HFFc6 (cell line): ENCODE measurements around the gene GALNTL6. TPM values are rescaled to one million over a fixed set of nuclear protein-coding genes. Genes with fewer than 3 reads are reported as not detected.

ENCODE experiments used
- DNase-seq: peaks from one replicate; pipeline ENCODE4 v3.0.0-alpha.2; 2018
- H3K27ac Mint-ChIP-seq: 2 replicates; pipeline ENCODE4 v1.8.0; 2020; ENCODE audit warnings: mild to moderate bottlenecking, mixed read lengths
- H3K27me3 Mint-ChIP-seq: 2 replicates; pipeline ENCODE4 v1.8.0; 2021; ENCODE audit warnings: mild to moderate bottlenecking, moderate library complexity, mixed read lengths; ENCODE audit not compliant: insufficient read depth
- H3K36me3 Mint-ChIP-seq: 2 replicates; pipeline ENCODE4 v1.8.0; 2021; ENCODE audit warnings: low read depth, mixed read lengths
- H3K4me1 Mint-ChIP-seq: 2 replicates; pipeline ENCODE4 v1.8.0; 2020; ENCODE audit warnings: low read depth, mixed read lengths
- H3K4me3 Mint-ChIP-seq: 2 replicates; pipeline ENCODE4 v1.8.0; 2020; ENCODE audit warnings: mild to moderate bottlenecking, moderate library complexity, mixed read lengths
- H3K9me3 Mint-ChIP-seq: 2 replicates; pipeline ENCODE4 v1.8.0; 2020; ENCODE audit warnings: mild to moderate bottlenecking, mixed read lengths
- total RNA-seq, 6 experiments: library from RNA; stranded (reverse); fragmentation: NEBNext Ultra II Directional; extraction: Animal tissue kit (Norgen Biotek cat#: 25700); gene quantifications; 2 replicates in 1 of 6; 3 replicates in 5 of 6; pipeline ENCODE4 v1.2.3, GENCODE V29; 2021
- TF ChIP-seq, protein P1 (sequence below): fragments of 200-600 bp; sonication (generic); IDR thresholded peaks from 2 replicates; pipeline ENCODE4 v1.5.0; 2021; ENCODE audit warnings: antibody characterized with exemption, mild to moderate bottlenecking

The GALNTL6 gene
- total RNA-seq, 6 experiments from 2014 or later = 0.07 TPM; not detected in 5

DNA sequence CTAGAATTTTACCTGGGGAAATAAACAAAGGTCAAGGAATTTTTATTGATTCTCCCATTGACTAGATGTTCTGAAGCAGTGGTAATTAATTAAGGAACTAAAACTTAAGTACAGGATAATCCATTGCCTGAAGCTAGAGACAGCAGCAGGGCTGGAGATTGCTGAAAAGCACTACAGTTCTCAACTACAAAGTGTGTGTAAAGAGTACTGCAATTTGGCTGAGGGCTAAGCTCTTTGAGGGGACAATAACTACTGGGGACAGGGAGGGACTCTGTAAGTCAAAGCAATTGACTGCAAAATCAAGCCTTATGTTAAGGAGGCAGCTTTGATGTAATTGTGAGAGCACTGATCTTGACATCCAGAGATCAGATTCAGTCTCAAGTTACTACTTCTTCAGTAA, 260.4 kb downstream of the GALNTL6 start:
- Mint-ChIP-seq H3K27ac (no peak overlapping the region), H3K36me3 (no peaks in the 10 kb centered on the region), H3K4me1 (no peaks in the 10 kb centered on the region), H3K4me3 (no peak overlapping the region), H3K9me3 (no peaks in the 10 kb centered on the region), H3K27me3 (no peaks in the 10 kb centered on the region)
- DNase-seq = no peak
- TF ChIP-seq, protein P1, sequence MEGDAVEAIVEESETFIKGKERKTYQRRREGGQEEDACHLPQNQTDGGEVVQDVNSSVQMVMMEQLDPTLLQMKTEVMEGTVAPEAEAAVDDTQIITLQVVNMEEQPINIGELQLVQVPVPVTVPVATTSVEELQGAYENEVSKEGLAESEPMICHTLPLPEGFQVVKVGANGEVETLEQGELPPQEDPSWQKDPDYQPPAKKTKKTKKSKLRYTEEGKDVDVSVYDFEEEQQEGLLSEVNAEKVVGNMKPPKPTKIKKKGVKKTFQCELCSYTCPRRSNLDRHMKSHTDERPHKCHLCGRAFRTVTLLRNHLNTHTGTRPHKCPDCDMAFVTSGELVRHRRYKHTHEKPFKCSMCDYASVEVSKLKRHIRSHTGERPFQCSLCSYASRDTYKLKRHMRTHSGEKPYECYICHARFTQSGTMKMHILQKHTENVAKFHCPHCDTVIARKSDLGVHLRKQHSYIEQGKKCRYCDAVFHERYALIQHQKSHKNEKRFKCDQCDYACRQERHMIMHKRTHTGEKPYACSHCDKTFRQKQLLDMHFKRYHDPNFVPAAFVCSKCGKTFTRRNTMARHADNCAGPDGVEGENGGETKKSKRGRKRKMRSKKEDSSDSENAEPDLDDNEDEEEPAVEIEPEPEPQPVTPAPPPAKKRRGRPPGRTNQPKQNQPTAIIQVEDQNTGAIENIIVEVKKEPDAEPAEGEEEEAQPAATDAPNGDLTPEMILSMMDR = no peak

DNA sequence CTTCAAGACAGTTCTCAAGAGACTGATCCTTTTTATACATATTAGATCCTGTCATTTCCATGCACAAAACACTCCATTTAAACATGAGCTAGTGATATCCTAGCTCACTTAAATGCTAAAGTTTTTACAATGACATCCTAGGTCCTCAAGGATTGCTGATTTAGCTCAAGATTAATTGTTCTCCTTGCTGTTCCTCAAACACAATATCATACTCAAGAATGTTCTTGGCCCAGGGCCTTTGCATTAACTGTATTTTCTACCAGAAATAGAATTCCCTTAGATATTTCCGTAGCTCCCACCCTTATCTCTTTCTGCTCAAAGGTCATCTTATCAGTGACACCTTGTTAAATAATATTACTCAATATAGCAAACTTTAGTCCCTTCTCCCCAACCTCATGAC, 270.1 kb downstream of the GALNTL6 start:
- Mint-ChIP-seq H3K4me1 (no peaks in the 10 kb centered on the region), H3K27ac (no peak overlapping the region), H3K9me3 (no peaks in the 10 kb centered on the region), H3K27me3 (peaks cover 2% of the 10 kb centered on the region; the same call in 1 of the 2 replicates), H3K36me3 (no peaks in the 10 kb centered on the region), H3K4me3 (no peak overlapping the region)
- TF ChIP-seq, protein P1 = no peak
- DNase-seq = no peak

DNA sequence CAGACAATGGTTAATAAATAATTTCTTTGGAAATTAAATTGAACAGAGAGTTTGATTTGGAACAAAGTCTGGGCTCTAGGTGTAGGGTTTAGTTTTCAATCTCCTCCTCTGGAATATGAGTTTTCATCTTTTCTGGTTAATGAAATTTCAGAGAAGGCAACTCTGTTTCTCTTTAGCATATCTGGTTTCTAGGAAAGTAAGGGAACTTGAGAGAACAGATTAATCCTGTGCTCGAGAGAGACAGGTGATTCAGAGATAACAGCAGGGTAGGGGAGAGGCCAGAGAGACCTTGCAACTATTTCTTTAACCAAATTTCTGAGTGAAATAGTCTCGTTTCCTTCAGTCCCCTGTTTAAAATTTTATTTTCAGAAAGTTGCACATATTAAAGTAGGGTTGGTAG, 275.4 kb downstream of the GALNTL6 start:
- Mint-ChIP-seq H3K4me1 (no peaks in the 10 kb centered on the region), H3K9me3 (no peaks in the 10 kb centered on the region), H3K27ac (no peak overlapping the region), H3K4me3 (no peak overlapping the region), H3K36me3 (no peaks in the 10 kb centered on the region), H3K27me3 (no peaks in the 10 kb centered on the region; the same call in 1 of the 2 replicates)
- no peak for DNase-seq
- TF ChIP-seq, protein P1 = no peak

DNA sequence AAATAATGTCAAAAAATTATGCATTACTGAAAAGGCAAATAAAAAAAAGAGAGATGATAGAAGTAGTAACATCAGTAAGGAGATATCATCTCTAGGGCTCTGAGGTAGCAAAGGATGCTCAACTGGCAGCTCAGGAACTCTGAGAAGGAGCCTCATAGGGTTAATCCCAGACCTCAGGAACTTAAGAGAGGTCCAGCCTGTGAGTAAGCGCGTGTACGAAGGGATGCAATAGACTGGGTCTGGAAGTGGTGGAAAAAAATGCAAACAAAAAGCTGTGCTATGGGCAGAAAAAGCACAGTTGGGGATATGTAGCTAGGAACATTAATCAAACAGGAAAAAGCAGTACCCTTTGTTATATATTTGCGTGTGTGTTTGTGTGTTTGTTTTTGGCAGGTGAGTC, 282.0 kb downstream of the GALNTL6 start:
- Mint-ChIP-seq H3K4me1 (no peaks in the 10 kb centered on the region), H3K27ac (no peak overlapping the region), H3K9me3 (no peaks in the 10 kb centered on the region), H3K36me3 (no peaks in the 10 kb centered on the region), H3K4me3 (no peak overlapping the region), H3K27me3 (no peaks in the 10 kb centered on the region; the same call in 1 of the 2 replicates)
- DNase-seq = no peak
- TF ChIP-seq, protein P1 = no peak

DNA sequence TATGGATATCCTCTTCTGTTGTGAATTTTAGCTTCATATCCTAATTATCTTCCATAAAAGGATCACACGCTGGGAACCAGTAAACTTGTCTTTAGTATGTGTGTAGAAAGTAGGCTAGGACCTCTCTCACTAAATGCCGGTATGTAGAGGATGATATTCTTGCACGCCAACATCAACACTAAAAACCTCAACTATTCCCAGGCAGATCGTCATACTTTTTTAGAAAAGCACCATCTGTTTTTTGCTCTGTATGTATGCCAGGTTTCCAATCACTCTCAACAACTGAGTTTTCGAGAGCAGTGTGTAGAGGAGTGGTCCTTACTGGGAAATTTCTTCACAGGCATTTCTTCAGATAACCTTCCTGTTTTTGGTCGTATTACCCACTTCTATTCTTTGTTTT, 283.6 kb downstream of the GALNTL6 start:
- no peak for DNase-seq
- no peaks in the 10 kb centered on the region; the same call in 1 of the 2 replicates for H3K27me3 Mint-ChIP-seq
- H3K36me3 Mint-ChIP-seq = no peaks in the 10 kb centered on the region
- no peaks in the 10 kb centered on the region for H3K4me1 Mint-ChIP-seq
- TF ChIP-seq, protein P1 = no peak
- no peak overlapping the region for H3K27ac Mint-ChIP-seq
- no peak overlapping the region for H3K4me3 Mint-ChIP-seq
- no peaks in the 10 kb centered on the region for H3K9me3 Mint-ChIP-seq

DNA sequence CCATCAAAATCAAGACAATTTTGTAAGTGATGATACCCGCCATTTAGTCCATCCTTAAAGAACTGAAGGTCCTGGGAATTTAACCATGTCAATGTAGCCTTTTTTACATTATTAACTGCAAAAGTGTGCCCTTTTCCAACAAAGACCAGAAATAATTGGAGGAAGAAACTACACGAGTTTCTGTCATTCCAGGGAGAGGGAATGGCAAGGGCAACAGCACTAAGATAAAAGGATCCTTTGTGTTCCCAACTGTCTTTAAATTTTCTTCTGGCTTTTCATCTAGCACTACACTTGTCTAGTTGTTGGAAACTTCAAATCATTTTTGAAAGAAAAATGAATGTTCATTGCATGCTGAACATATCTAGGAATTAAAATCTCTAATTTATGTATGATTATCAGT, 286.2 kb downstream of the GALNTL6 start:
- Mint-ChIP-seq H3K27me3 (no peaks in the 10 kb centered on the region; the same call in 1 of the 2 replicates), H3K4me1 (peaks cover 5% of the 10 kb centered on the region), H3K4me3 (no peak overlapping the region), H3K9me3 (no peaks in the 10 kb centered on the region), H3K36me3 (no peaks in the 10 kb centered on the region), H3K27ac (no peak overlapping the region)
- no peak for DNase-seq
- TF ChIP-seq, protein P1 = no peak
